ENCODE results near the gene RHBDD1. TPM values are rescaled to one million over a fixed set of nuclear protein-coding genes. Genes with fewer than 3 reads are reported as not detected.
A peak's percentile ranks its signal among the peaks of the same experiment; 100 is the strongest.

The RHBDD1 gene
- polyA plus RNA-seq, 1 donor from 2014 or later: 5.4 TPM

DNA sequence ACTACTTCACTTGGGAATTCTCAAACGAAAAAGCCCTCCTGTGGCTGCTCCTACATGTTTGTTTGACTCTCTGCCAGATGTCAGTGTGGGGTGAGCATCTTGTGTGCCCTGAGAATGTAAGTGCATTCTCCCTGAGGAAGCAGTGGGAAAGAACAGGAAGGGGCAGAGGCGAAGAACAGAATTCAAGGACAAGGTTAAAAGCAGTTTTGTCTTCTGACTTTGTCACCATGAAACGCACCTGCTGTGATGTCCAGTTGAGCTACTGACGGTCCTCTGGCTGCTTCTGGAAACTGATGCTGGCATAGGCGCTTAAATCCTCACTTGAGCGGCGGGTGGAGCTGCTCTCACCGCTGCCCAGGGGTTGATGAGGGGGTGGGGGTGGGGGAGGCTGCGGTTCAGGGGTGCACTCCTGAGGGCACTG lies 41.1 kb upstream of the RHBDD1 start:
- no peak for TF ChIP-seq MXI1 (conservative IDR thresholded peaks at IDR 0.05; ENCODE audit: poor library complexity, severe bottlenecking)
- no peak for TF ChIP-seq EZH2 (IDR thresholded peaks at IDR 0.05; ENCODE audit: borderline replicate concordance, insufficient read depth, low read length, poor library complexity, severe bottlenecking)
- TF ChIP-seq, protein P1, sequence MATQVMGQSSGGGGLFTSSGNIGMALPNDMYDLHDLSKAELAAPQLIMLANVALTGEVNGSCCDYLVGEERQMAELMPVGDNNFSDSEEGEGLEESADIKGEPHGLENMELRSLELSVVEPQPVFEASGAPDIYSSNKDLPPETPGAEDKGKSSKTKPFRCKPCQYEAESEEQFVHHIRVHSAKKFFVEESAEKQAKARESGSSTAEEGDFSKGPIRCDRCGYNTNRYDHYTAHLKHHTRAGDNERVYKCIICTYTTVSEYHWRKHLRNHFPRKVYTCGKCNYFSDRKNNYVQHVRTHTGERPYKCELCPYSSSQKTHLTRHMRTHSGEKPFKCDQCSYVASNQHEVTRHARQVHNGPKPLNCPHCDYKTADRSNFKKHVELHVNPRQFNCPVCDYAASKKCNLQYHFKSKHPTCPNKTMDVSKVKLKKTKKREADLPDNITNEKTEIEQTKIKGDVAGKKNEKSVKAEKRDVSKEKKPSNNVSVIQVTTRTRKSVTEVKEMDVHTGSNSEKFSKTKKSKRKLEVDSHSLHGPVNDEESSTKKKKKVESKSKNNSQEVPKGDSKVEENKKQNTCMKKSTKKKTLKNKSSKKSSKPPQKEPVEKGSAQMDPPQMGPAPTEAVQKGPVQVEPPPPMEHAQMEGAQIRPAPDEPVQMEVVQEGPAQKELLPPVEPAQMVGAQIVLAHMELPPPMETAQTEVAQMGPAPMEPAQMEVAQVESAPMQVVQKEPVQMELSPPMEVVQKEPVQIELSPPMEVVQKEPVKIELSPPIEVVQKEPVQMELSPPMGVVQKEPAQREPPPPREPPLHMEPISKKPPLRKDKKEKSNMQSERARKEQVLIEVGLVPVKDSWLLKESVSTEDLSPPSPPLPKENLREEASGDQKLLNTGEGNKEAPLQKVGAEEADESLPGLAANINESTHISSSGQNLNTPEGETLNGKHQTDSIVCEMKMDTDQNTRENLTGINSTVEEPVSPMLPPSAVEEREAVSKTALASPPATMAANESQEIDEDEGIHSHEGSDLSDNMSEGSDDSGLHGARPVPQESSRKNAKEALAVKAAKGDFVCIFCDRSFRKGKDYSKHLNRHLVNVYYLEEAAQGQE (IDR thresholded peaks at IDR 0.05; ENCODE audit: borderline replicate concordance): no peak
- TF ChIP-seq POLR2AphosphoS5 (IDR thresholded peaks at IDR 0.05): no peak
- H3K27ac ChIP-seq (ENCODE audit: low read length): no peak overlapping the region
- H3K9me2 ChIP-seq (ENCODE audit: insufficient read depth, low read length): no peaks in the 10 kb centered on the region

DNA sequence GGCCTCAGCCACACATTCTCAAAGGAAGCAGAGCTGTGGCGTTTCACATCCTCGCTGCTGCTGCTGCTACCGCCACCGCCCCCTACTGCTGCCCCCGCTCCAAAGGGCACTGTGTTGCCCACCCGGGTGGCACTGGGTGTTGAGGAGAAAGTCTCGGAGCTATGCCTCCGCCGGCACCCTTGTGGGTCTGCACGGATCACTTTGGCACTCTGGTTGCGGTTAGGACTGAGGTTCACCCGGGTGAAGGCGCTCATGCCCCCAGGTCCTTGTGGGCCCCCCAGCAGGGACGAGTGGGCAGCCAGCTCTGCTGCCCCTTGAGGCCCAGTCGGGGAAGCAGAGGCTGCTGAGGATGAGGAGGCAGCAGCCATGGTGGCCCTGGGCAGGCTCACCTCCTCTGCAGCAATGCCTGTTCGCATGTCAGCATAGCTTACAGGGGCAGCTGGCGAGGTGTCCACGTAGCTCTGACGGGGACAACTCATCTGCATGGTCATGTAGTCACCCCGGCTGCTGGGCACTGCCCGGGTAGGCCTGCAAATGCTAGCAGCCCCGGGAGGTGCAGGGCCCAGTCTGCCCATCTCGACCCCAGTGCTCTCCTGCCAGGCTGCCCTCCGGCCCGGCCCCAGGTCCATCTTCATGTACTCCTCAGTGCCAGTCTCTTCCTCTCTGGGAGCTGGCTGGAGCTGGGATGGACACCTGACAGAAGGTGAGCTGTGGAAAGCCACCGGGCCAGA lies 40.4 kb upstream of the RHBDD1 start:
- Histone ChIP-seq H3K79me2 (replicated peaks; ENCODE audit: insufficient read depth, low read length) (peaks cover 81% of the 10 kb centered on the region), H3K4me2 (ENCODE audit: low read length) (no peak overlapping the region), H3K9ac (ENCODE audit: low read length) (peak overlapping the region; percentile 75), H3K27me3 (ENCODE audit: insufficient read depth, low read depth, low read length) (no peaks in the 10 kb centered on the region), H3K36me3 (ENCODE audit: insufficient read depth, low read length) (peaks cover 12% of the 10 kb centered on the region), H4K20me1 (ENCODE audit: insufficient read depth) (no peaks in the 10 kb centered on the region), H3K4me3 (ENCODE audit: low read length) (peak overlapping the region; percentile 97), H3K27ac (ENCODE audit: low read length) (peak overlapping the region; percentile 3), H3F3A (ENCODE audit: insufficient read depth, low read length, poor library complexity, severe bottlenecking) (peaks cover 3% of the 10 kb centered on the region), H2AFZ (ENCODE audit: low read depth, low read length) (no peak overlapping the region), H3K9me3 (ENCODE audit: low read length) (peaks cover 2% of the 10 kb centered on the region), H3K9me2 (ENCODE audit: insufficient read depth, low read length) (no peaks in the 10 kb centered on the region)
- TF ChIP-seq TAF1 (IDR thresholded peaks at IDR 0.05; ENCODE audit: low read depth) (no peak), SMC3 (conservative IDR thresholded peaks at IDR 0.05; ENCODE audit: poor library complexity) (no peak), POLR2AphosphoS5 (IDR thresholded peaks at IDR 0.05) (no peak), RAD21 (conservative IDR thresholded peaks at IDR 0.05) (no peak), EZH2 (IDR thresholded peaks at IDR 0.05; ENCODE audit: borderline replicate concordance, insufficient read depth, low read length, poor library complexity, severe bottlenecking) (no peak), EP300 (conservative IDR thresholded peaks at IDR 0.05; ENCODE audit: poor library complexity, severe bottlenecking) (no peak), MXI1 (conservative IDR thresholded peaks at IDR 0.05; ENCODE audit: poor library complexity, severe bottlenecking) (no peak)
- TF ChIP-seq, protein P2, sequence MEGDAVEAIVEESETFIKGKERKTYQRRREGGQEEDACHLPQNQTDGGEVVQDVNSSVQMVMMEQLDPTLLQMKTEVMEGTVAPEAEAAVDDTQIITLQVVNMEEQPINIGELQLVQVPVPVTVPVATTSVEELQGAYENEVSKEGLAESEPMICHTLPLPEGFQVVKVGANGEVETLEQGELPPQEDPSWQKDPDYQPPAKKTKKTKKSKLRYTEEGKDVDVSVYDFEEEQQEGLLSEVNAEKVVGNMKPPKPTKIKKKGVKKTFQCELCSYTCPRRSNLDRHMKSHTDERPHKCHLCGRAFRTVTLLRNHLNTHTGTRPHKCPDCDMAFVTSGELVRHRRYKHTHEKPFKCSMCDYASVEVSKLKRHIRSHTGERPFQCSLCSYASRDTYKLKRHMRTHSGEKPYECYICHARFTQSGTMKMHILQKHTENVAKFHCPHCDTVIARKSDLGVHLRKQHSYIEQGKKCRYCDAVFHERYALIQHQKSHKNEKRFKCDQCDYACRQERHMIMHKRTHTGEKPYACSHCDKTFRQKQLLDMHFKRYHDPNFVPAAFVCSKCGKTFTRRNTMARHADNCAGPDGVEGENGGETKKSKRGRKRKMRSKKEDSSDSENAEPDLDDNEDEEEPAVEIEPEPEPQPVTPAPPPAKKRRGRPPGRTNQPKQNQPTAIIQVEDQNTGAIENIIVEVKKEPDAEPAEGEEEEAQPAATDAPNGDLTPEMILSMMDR (IDR thresholded peaks at IDR 0.05; ENCODE audit: poor library complexity, severe bottlenecking): no peak
- TF ChIP-seq, protein P1 (IDR thresholded peaks at IDR 0.05; ENCODE audit: borderline replicate concordance): no peak

More for the DNA sequence above, 41.1 kb upstream of the RHBDD1 start:
- Histone ChIP-seq H3K9me3 (ENCODE audit: low read length) (peaks cover 2% of the 10 kb centered on the region), H3F3A (ENCODE audit: insufficient read depth, low read length, poor library complexity, severe bottlenecking) (peaks cover 3% of the 10 kb centered on the region), H2AFZ (ENCODE audit: low read depth, low read length) (no peak overlapping the region), H3K79me2 (replicated peaks; ENCODE audit: insufficient read depth, low read length) (peaks cover 88% of the 10 kb centered on the region), H3K4me3 (ENCODE audit: low read length) (peak overlapping the region; percentile 97), H3K4me2 (ENCODE audit: low read length) (peak overlapping the region; percentile 96), H3K27me3 (ENCODE audit: insufficient read depth, low read depth, low read length) (no peaks in the 10 kb centered on the region), H4K20me1 (ENCODE audit: insufficient read depth) (no peaks in the 10 kb centered on the region), H3K9ac (ENCODE audit: low read length) (peak overlapping the region; percentile 75), H3K36me3 (ENCODE audit: insufficient read depth, low read length) (peaks cover 12% of the 10 kb centered on the region)
